ENCODE measurements around the gene PCDHGB4. TPM values are rescaled to one million over a fixed set of nuclear protein-coding genes. Genes with fewer than 3 reads are reported as not detected.

Gene PCDHGB4
- total RNA-seq, 2 experiments from 2014 or later: 6.9 to 9.3 TPM

DNA sequence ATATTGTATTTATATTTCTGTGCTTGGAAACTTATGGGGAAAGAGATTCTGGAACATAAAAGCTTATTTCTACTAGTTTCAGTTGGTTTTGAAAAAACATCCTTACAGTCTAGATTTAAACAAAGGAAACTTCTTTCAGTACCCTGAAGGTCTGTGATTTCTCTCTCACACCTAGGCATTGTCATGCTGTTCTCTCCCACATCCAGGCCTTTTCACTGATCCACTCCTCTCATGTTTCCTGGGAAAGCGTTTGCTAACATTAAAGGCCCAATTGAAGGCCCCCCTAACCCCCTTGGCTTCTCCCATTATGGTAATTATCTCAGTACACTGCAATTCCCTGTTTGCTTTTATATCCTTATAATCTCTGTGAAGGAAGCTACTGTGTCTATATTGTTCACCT lies 44.7 kb upstream of the PCDHGB4 start:
- Histone ChIP-seq H3K4me1 (ENCODE audit: insufficient read depth, low read length, poor library complexity, severe bottlenecking) (no peaks in the 10 kb centered on the region), H3K79me2 (ENCODE audit: insufficient read depth, low read depth, low read length) (no peaks in the 10 kb centered on the region), H3K4me3 (ENCODE audit: low read depth, low read length, poor library complexity, severe bottlenecking) (no peak overlapping the region), H3K9me3 (ENCODE audit: low read length) (no peaks in the 10 kb centered on the region), H2AFZ (ENCODE audit: low read length) (no peak overlapping the region), H4K20me1 (ENCODE audit: insufficient read depth, low read length) (no peaks in the 10 kb centered on the region), H3K9me2 (ENCODE audit: insufficient read depth, low read length) (no peaks in the 10 kb centered on the region), H3K36me3 (ENCODE audit: insufficient read depth, low read length) (no peaks in the 10 kb centered on the region), H3K27ac (ENCODE audit: low read depth, low read length, poor library complexity, severe bottlenecking) (no peak overlapping the region), H3K4me2 (ENCODE audit: low read length) (no peak overlapping the region)
- POLR2A ChIA-PET: interaction anchor here (0.7 to 1.4 kb wide), 2 partner anchors 31 to 37 kb away, joined by 3 read pairs; no protein-coding TSS in a partner anchor
- no peak for DNase-seq (ENCODE audit: low spot score)
- BruUV-seq (replicated peaks): no TSS peak
- TF ChIP-seq CTCF (conservative IDR thresholded peaks at IDR 0.05; ENCODE audit: low read length): no peak
- no peak for TF ChIP-seq EZH2phosphoT487 (IDR thresholded peaks at IDR 0.05; ENCODE audit: borderline replicate concordance, low read depth, low read length)
- intact Hi-C loops (cut with micrococcal nuclease; ENCODE audit: unreplicated experiment): no loop called here
- CTCF ChIA-PET (ENCODE audit: unreplicated experiment): interaction anchor here (1.3 kb wide), 1 partner anchor 22 kb away, joined by 3 read pairs; the partner anchor contains the start of gene TAF7

GRCh38 chr5:141343242-141343952 lies 44.1 kb upstream of the PCDHGB4 start, which contains the start of gene PCDHGA3:
Gene PCDHGA3 (plus strand): TSS chr5:141343829. CDS start chr5:141344034, 205 bp downstream.
- Histone ChIP-seq H2AFZ (ENCODE audit: low read length) (no peak within 1 kb of the TSS), H3K9me2 (ENCODE audit: insufficient read depth, low read length) (no peaks in the 10 kb centered on the region), H3K4me1 (ENCODE audit: insufficient read depth, low read length, poor library complexity, severe bottlenecking) (no peaks in the 10 kb centered on the region), H3K9me3 (ENCODE audit: low read length) (no peaks in the 10 kb centered on the region), H3K27ac (ENCODE audit: low read depth, low read length, poor library complexity, severe bottlenecking) (no peak within 1 kb of the TSS), H3K36me3 (ENCODE audit: insufficient read depth, low read length) (no peaks in the 10 kb centered on the region), H4K20me1 (ENCODE audit: insufficient read depth, low read length) (no peaks in the 10 kb centered on the region), H3K4me2 (ENCODE audit: low read length) (no peak within 1 kb of the TSS), H3K4me3 (ENCODE audit: low read depth, low read length, poor library complexity, severe bottlenecking) (no peak within 1 kb of the TSS), H3K79me2 (ENCODE audit: insufficient read depth, low read depth, low read length) (no peaks in the 10 kb centered on the region)
- intact Hi-C loops (cut with micrococcal nuclease; ENCODE audit: unreplicated experiment): no loop called here
- ChIA-PET POLR2A (interaction anchor here (0.7 to 1.4 kb wide), 2 partner anchors 32 to 37 kb away, joined by 3 read pairs; no protein-coding TSS in a partner anchor), CTCF (ENCODE audit: unreplicated experiment) (interaction anchor here (1.3 kb wide), 1 partner anchor 23 kb away, joined by 3 read pairs; the partner anchor contains the start of gene TAF7)
- no TSS peak for BruUV-seq (replicated peaks)
- DNase-seq (ENCODE audit: low spot score): peak; percentile 17
- TF ChIP-seq EZH2phosphoT487 (IDR thresholded peaks at IDR 0.05; ENCODE audit: borderline replicate concordance, low read depth, low read length): no peak
- peak; percentile 62 for TF ChIP-seq CTCF (conservative IDR thresholded peaks at IDR 0.05; ENCODE audit: low read length)

DNA sequence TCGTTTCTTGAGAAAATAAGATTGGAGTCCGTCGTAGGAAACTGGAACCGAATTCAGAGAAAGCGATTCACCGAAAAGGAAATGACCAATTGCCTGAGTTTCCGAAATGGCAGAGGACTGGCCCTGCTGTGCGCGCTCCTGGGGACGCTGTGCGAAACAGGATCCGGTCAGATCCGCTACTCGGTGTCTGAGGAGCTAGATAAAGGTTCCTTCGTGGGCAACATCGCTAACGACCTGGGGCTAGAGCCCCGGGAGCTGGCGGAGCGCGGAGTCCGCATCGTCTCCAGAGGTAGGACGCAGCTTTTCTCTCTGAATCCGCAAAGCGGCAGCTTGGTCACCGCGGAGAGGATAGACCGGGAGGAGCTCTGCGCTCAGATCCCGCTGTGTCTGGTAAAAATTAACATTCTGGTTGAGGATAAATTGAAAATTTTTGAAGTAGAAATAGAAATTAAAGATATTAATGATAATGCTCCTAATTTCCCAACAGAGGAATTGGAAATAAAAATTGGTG lies 43.5 kb upstream of the PCDHGB4 start:
- Histone ChIP-seq H3K79me2 (ENCODE audit: insufficient read depth, low read depth, low read length) (no peaks in the 10 kb centered on the region), H3K4me1 (ENCODE audit: insufficient read depth, low read length, poor library complexity, severe bottlenecking) (no peaks in the 10 kb centered on the region), H3K4me2 (ENCODE audit: low read length) (no peak overlapping the region), H3K9me3 (ENCODE audit: low read length) (no peaks in the 10 kb centered on the region), H3K27ac (ENCODE audit: low read depth, low read length, poor library complexity, severe bottlenecking) (no peak overlapping the region), H3K4me3 (ENCODE audit: low read depth, low read length, poor library complexity, severe bottlenecking) (no peak overlapping the region), H3K36me3 (ENCODE audit: insufficient read depth, low read length) (no peaks in the 10 kb centered on the region), H3K9me2 (ENCODE audit: insufficient read depth, low read length) (no peaks in the 10 kb centered on the region), H2AFZ (ENCODE audit: low read length) (no peak overlapping the region), H4K20me1 (ENCODE audit: insufficient read depth, low read length) (no peaks in the 10 kb centered on the region)
- ChIA-PET CTCF (ENCODE audit: unreplicated experiment) (no interaction called here), POLR2A (no interaction called here)
- BruUV-seq (replicated peaks): no TSS peak
- no peak for TF ChIP-seq EZH2phosphoT487 (IDR thresholded peaks at IDR 0.05; ENCODE audit: borderline replicate concordance, low read depth, low read length)
- TF ChIP-seq CTCF (conservative IDR thresholded peaks at IDR 0.05; ENCODE audit: low read length): no peak; the same call in 1 of the 2 replicates
- DNase-seq (ENCODE audit: low spot score): no peak
- intact Hi-C loops (cut with micrococcal nuclease; ENCODE audit: unreplicated experiment): no loop called here
